ENCODE results near the gene HDAC10.

HDAC10 gene

DNA sequence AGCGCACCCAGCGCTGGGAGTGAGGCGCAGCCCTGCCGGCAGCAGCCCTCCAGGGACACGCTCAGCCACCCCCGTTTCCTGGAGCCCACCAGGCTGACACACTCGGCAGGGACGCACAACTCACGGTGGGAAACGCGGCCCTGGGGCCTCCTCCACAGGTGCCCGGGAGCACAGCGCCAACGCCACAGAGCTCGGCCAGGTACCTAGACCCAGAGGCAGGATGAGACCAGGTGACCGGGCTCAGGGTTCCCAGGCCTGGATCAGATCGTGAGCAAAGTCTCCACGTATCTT, 24.2 kb downstream of the HDAC10 start:
- H3K4me3 ChIP-seq (ENCODE audit: control insufficient read depth, low read depth, low read length) = no peak overlapping the region
- TF ChIP-seq, protein P1, sequence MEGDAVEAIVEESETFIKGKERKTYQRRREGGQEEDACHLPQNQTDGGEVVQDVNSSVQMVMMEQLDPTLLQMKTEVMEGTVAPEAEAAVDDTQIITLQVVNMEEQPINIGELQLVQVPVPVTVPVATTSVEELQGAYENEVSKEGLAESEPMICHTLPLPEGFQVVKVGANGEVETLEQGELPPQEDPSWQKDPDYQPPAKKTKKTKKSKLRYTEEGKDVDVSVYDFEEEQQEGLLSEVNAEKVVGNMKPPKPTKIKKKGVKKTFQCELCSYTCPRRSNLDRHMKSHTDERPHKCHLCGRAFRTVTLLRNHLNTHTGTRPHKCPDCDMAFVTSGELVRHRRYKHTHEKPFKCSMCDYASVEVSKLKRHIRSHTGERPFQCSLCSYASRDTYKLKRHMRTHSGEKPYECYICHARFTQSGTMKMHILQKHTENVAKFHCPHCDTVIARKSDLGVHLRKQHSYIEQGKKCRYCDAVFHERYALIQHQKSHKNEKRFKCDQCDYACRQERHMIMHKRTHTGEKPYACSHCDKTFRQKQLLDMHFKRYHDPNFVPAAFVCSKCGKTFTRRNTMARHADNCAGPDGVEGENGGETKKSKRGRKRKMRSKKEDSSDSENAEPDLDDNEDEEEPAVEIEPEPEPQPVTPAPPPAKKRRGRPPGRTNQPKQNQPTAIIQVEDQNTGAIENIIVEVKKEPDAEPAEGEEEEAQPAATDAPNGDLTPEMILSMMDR (IDR thresholded peaks at IDR 0.05; ENCODE audit: control insufficient read depth, insufficient read depth, low read depth, low read length, missing control alignments) = no peak
- DNase-seq (ENCODE audit: low read depth) = no peak

DNA sequence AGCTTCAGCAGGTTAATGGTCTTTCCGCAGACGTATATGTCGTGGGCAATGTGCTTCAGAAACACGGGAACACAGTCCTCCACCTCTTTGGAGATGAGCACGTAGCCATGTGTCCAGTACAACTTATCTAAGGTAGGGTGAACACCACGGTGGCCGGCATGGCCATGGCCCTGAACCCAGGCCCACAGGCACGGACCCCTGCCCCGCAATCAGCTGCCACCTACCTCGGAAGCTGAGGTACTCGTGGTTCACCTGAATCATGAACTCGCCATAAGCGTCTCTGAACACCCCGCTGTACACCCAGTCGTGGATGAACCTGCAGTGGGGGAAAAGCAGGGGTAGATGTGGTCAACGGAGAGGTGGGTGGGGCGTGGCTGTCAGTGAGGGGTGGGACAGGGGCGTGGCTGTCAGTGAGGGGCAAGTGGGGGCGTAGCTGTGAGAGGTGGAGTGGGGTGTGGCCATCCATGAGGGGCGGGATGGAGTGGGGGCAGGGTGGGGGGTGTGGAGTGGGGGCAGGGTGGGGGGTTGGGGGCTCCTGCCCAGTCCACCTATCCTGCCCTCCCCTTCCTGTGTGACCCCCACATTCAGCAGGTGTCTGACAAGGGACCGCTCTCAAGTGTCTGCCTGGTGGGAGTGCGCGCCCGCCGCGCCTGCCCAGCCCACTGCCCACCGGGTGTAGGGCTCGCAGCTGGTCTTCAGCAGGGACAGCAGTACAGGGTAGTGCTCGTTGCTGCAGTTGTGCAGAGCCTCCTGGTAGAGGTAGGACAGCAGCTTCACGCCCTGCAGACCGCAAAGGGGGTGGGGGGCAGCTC, 24.8 kb downstream of the HDAC10 start:
- H3K4me3 ChIP-seq (ENCODE audit: control insufficient read depth, low read depth, low read length) = no peak overlapping the region
- no peak for DNase-seq (ENCODE audit: low read depth)
- TF ChIP-seq, protein P1 (IDR thresholded peaks at IDR 0.05; ENCODE audit: control insufficient read depth, insufficient read depth, low read depth, low read length, missing control alignments) = no peak

DNA sequence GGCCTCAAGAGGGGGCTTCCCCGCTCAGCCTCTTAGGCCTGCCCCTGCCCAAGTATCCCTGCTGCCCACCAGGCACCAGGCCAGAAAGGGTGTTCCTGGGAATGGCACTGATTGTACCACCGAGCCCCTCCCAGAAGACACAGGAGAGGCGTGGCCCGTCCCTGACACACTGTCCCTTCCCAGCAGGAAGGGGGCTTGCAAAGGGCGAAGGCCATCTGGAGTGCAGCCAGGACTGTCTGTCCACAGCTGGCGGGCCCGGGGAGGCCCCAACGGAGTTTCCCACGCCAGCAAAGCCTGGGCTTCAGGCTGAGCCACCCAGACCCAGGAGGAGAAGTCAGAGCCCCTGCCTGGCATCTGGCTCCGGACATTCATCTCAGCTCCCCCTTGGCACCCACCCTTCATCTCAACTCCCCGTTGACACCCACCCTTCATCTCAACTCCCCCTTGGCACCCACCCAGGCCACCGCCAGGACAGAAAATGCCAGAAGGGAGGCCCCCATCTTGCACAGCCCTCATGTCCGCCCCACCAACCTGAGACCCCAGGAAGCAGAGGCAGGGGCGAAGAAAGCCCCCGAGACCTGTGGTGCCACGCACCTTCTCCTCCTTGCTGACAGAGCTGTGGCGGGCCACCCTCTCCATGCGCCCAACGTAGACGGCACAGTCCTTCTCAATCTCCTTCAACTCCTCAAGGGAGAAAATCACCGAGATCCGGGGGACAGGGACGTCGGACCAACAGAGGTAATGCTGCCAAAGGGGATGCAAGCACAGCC, 25.7 kb downstream of the HDAC10 start:
- TF ChIP-seq, protein P1 (IDR thresholded peaks at IDR 0.05; ENCODE audit: control insufficient read depth, insufficient read depth, low read depth, low read length, missing control alignments) = no peak
- no peak overlapping the region for H3K4me3 ChIP-seq (ENCODE audit: control insufficient read depth, low read depth, low read length)
- no peak for DNase-seq (ENCODE audit: low read depth)

DNA sequence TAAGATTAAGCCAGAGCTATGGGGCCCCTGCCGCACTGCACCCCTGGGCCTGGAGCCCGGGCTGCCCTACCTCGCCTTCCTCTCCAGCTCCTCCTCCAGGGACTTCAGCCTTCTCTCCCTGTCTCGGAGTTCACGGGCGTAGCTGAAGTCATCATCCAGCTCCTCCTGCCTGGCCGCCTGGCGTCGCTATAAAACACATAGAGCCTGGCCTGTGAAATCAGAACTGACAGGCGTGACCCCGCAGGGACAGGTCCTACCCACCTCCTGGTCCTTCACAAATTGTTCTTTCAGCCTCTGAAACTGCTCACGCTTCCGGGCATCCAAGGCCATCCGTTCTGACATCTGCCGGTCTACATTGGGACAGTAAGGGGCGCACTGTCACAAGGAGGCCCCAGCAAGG, 27.0 kb downstream of the HDAC10 start:
- TF ChIP-seq, protein P1 (IDR thresholded peaks at IDR 0.05; ENCODE audit: control insufficient read depth, insufficient read depth, low read depth, low read length, missing control alignments) = no peak
- no peak for DNase-seq (ENCODE audit: low read depth)
- H3K4me3 ChIP-seq (ENCODE audit: control insufficient read depth, low read depth, low read length) = no peak overlapping the region

DNA sequence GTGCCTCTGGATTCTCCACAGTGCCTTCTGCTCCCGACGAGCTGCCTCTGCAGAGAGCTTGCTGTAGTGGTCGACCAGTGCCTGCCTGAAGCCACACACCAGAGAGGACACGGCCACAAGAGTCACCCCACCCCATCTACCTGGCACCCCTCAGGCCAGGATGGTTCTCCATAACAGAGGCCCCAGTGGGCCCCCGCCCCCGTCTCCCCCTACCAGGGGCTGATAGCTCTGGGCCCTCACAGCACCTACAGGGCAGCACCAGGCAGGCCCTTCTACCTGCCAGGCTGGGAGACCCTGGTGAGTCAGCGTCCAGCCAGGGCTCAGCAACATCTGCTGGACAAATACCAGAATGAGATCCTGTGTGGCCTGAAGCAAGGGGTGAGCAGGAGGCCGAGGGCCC, 28.6 kb downstream of the HDAC10 start:
- TF ChIP-seq, protein P1 (IDR thresholded peaks at IDR 0.05; ENCODE audit: control insufficient read depth, insufficient read depth, low read depth, low read length, missing control alignments) = no peak
- no peak for DNase-seq (ENCODE audit: low read depth)

DNA sequence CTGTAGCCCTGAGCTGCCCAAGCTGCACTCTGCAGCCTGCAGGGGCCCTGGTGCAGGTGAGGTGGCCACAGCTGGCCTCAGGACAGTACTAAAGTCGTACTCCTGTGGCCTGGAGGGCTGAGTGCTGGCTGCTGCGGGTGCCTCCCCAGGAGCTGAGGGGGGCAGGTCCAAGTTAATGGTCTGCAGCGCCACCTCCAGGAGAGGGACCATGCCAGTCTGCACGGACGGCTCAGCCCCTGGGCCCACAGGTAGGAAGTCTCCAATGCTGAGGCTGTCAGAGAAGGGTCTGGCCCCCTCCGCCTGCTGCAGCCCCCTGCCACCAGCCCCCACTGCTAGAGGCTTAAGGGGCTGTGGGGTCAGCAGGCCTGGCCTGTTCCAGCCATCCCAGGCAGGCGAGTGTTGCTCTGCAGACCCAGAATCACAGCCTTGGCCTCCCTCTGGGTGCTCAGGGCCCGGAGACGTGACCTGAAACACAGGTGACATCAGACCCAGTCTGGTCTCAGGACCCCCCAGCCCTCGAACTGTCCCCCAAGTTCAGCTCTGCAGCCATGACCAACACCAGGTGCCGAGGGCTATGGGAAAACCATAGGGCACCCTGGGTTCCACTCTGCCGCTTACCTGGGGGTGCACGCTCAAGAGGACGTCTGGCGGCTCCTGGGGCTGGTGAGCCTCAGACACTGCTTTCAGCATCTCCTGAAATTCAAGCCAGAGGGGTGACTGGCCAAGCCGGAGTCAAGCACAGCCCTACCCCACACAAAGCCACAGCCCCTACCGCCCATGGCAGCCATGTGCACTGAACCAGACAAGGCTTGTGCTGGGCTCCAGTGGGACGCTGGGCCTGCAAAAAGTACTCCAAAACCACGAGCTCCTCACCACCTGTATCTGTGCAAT, 29.4 kb downstream of the HDAC10 start:
- TF ChIP-seq, protein P1 (IDR thresholded peaks at IDR 0.05; ENCODE audit: control insufficient read depth, insufficient read depth, low read depth, low read length, missing control alignments) = no peak
- DNase-seq (ENCODE audit: low read depth) = no peak
- H3K4me3 ChIP-seq (ENCODE audit: control insufficient read depth, low read depth, low read length) = no peak overlapping the region

More for the DNA sequence above, 28.6 kb downstream of the HDAC10 start:
- H3K4me3 ChIP-seq (ENCODE audit: control insufficient read depth, low read depth, low read length) = no peak overlapping the region

Measured in AG09309 (cell line).